ENCODE data around the gene KIF17. TPM values are rescaled to one million over a fixed set of nuclear protein-coding genes. Genes with fewer than 3 reads are reported as not detected.

Gene KIF17
- total RNA-seq, 1 donor from 2014 or later, result 2.2 TPM

- H3K4me2 ChIP-seq (ENCODE audit: low read length), result no peak overlapping the region
- H3K9ac ChIP-seq (ENCODE audit: low read length), result no peak overlapping the region
- H3K27me3 ChIP-seq (ENCODE audit: insufficient read depth, low read length), result no peaks in the 10 kb centered on the region
- TF ChIP-seq CTCF (IDR thresholded peaks at IDR 0.05; ENCODE audit: insufficient read depth, low read depth, low read length), result no peak
- TF ChIP-seq EZH2 (IDR thresholded peaks at IDR 0.05; ENCODE audit: insufficient read depth, low read length), result no peak
- FAIRE-seq (no peak), DNase-seq (ENCODE audit: low read depth) (no peak)
- H3K27ac ChIP-seq (ENCODE audit: low read depth, low read length), result no peak overlapping the region
- no peaks in the 10 kb centered on the region for H3K36me3 ChIP-seq (ENCODE audit: insufficient read depth, low read length)
- no peak overlapping the region for H2AFZ ChIP-seq (ENCODE audit: low read depth, low read length)
- no peak overlapping the region for H3K4me3 Mint-ChIP-seq (ENCODE audit: unreplicated experiment)
- no peaks in the 10 kb centered on the region for H4K20me1 ChIP-seq (ENCODE audit: insufficient read depth, low read length)
- H3K27me3 Mint-ChIP-seq (ENCODE audit: low read depth, unreplicated experiment), result peaks cover 28% of the 10 kb centered on the region
- no peak overlapping the region for H3K4me3 ChIP-seq (ENCODE audit: insufficient read depth, low read depth, low read length)
- peaks cover 1% of the 10 kb centered on the region for H3K4me1 Mint-ChIP-seq (ENCODE audit: low read depth, unreplicated experiment)
- H3K79me2 ChIP-seq (ENCODE audit: insufficient read depth, low read length), result no peaks in the 10 kb centered on the region
- peaks cover 3% of the 10 kb centered on the region for H3K9me3 Mint-ChIP-seq (ENCODE audit: unreplicated experiment)
- no peak overlapping the region for H3K27ac Mint-ChIP-seq (ENCODE audit: unreplicated experiment)
- H3K4me1 ChIP-seq (ENCODE audit: insufficient read depth, low read length), result no peaks in the 10 kb centered on the region
- peaks cover 6% of the 10 kb centered on the region for H3K36me3 Mint-ChIP-seq (ENCODE audit: low read depth, unreplicated experiment)
- H3K9me3 ChIP-seq (ENCODE audit: insufficient read depth, low read depth, low read length), result no peaks in the 10 kb centered on the region
Observed at GRCh38 chr1:20723159-20723536, 5.3 kb upstream of the KIF17 start.

GRCh38 chr1:20721117-20722061 is 3.6 kb upstream of the KIF17 start:
- H3K4me1 Mint-ChIP-seq (ENCODE audit: low read depth, unreplicated experiment), result no peaks in the 10 kb centered on the region

More at GRCh38 chr1:20721117-20722061, 3.6 kb upstream of the KIF17 start:
- H3K9me3 Mint-ChIP-seq (ENCODE audit: unreplicated experiment), result peaks cover 3% of the 10 kb centered on the region
- no peaks in the 10 kb centered on the region for H3K79me2 ChIP-seq (ENCODE audit: insufficient read depth, low read length)
- no peaks in the 10 kb centered on the region for H3K4me1 ChIP-seq (ENCODE audit: insufficient read depth, low read length)
- DNase-seq (ENCODE audit: low read depth) (no peak), FAIRE-seq (no peak)
- H3K27ac ChIP-seq (ENCODE audit: low read depth, low read length), result no peak overlapping the region
- peaks cover 6% of the 10 kb centered on the region for H3K36me3 Mint-ChIP-seq (ENCODE audit: low read depth, unreplicated experiment)
- H3K4me3 ChIP-seq (ENCODE audit: insufficient read depth, low read depth, low read length), result no peak overlapping the region
- H3K36me3 ChIP-seq (ENCODE audit: insufficient read depth, low read length), result no peaks in the 10 kb centered on the region
- H3K27ac Mint-ChIP-seq (ENCODE audit: unreplicated experiment), result no peak overlapping the region
- H3K27me3 Mint-ChIP-seq (ENCODE audit: low read depth, unreplicated experiment), result peaks cover 31% of the 10 kb centered on the region
- no peaks in the 10 kb centered on the region for H3K27me3 ChIP-seq (ENCODE audit: insufficient read depth, low read length)
- no peak overlapping the region for H3K4me2 ChIP-seq (ENCODE audit: low read length)
- TF ChIP-seq CTCF (IDR thresholded peaks at IDR 0.05; ENCODE audit: insufficient read depth, low read depth, low read length) (no peak), EZH2 (IDR thresholded peaks at IDR 0.05; ENCODE audit: insufficient read depth, low read length) (no peak)
- H3K9me3 ChIP-seq (ENCODE audit: insufficient read depth, low read depth, low read length), result no peaks in the 10 kb centered on the region
- H3K4me3 Mint-ChIP-seq (ENCODE audit: unreplicated experiment), result no peak overlapping the region
- H3K9ac ChIP-seq (ENCODE audit: low read length), result no peak overlapping the region
- H2AFZ ChIP-seq (ENCODE audit: low read depth, low read length), result no peak overlapping the region
- H4K20me1 ChIP-seq (ENCODE audit: insufficient read depth, low read length), result no peaks in the 10 kb centered on the region
